HCT116 (cell line): ENCODE results near the gene BTBD9. TPM values are rescaled to one million over a fixed set of nuclear protein-coding genes. Genes with fewer than 3 reads are reported as not detected.

ENCODE experiments used
- ATAC-seq: fragments of 200-7000 bp; cut with Tn5 transposase; 2 replicates; pipeline ENCODE4 v1.9.1; 2020; ENCODE audit warnings: mild to moderate bottlenecking, moderate library complexity
- BruUV-seq: library from RNA; stranded (reverse); fragments of 400-500 nt; replicated peaks from 2 replicates; lab custom pipeline; 2021; lab: Mats Ljungman, UMichigan
- CTCF ChIA-PET: fragments of 300-600 bp; sonication (Branson Sonifier 250); formaldehyde crosslinking; loops from one replicate; lab custom pipeline; 2021; ENCODE audit warnings: antibody characterized with exemption; lab: Charles Lee
- POLR2A ChIA-PET: fragments of 300-600, 350-600 bp; sonication (Branson Sonifier 250); formaldehyde crosslinking; loops from one replicate; lab custom pipeline; 2021; ENCODE audit warnings: antibody characterized with exemption; lab: Charles Lee
- RAD21 ChIA-PET, 2 experiments: fragments of 300-600 bp; sonication (Branson Sonifier 250); formaldehyde crosslinking; loops; one replicate each; lab custom pipeline; 2023; ENCODE audit warnings: low total read pairs in 2 of 2; ENCODE audit not compliant: uncharacterized antibody in 2 of 2, unreplicated experiment in 2 of 2, low non-redundant PET in 1 of 2; lab: Charles Lee
- DNase-seq: peaks from one replicate; pipeline ENCODE4 v3.0.0-alpha.2; 2010; ENCODE audit warnings: low read depth, low spot score
- H2AFZ ChIP-seq: fragments of 200-600 bp; shearing (Covaris generic), sonication (generic); 2 replicates; pipeline ENCODE4 v1.6.1; 2017; ENCODE audit warnings: low read depth, mixed run types, mixed read lengths, antibody characterized with exemption, low read length; ENCODE audit not compliant: poor library complexity, severe bottlenecking
- H3K27ac ChIP-seq: 2 replicates; pipeline ENCODE4 v1.5.1; 2012; ENCODE audit warnings: low read depth, low read length
- H3K27me3 ChIP-seq: fragments of 200-600 bp; sonication (generic); 2 replicates; pipeline ENCODE4 v1.6.1; 2016; ENCODE audit warnings: mixed run types, low read length, mixed read lengths; ENCODE audit not compliant: insufficient read depth
- H3K36me3 ChIP-seq, 2 experiments: fragments of 200-500 bp in 1 of 2; fragments of 200-600 bp in 1 of 2; sonication (Bioruptor generic) in 1 of 2; sonication (generic) in 1 of 2; 2 replicates each; pipeline versions ENCODE4 v1.5.1 to v1.6.1; 2014 to 2016; ENCODE audit warnings: low read length in 2 of 2, inconsistent platforms in 1 of 2, mixed read lengths in 1 of 2, mixed run types in 1 of 2; ENCODE audit not compliant: insufficient read depth in 2 of 2, control insufficient read depth in 1 of 2
- H3K4me1 ChIP-seq, 2 experiments: fragments of 200-600 bp in 1 of 2; sonication (generic) in 1 of 2; 2 replicates each; pipeline versions ENCODE4 v1.5.1 to v1.6.1; 2012 to 2017; ENCODE audit warnings: low read length in 2 of 2, inconsistent platforms in 1 of 2, mild to moderate bottlenecking in 1 of 2, mixed read lengths in 1 of 2, mixed run types in 1 of 2, moderate library complexity in 1 of 2; ENCODE audit not compliant: insufficient read depth in 2 of 2, control insufficient read depth in 1 of 2
- H3K4me2 ChIP-seq: fragments of 200-600 bp; sonication (generic); 2 replicates; pipeline ENCODE4 v1.6.1; 2017; ENCODE audit warnings: mixed run types, low read length, mixed read lengths
- H3K4me3 ChIP-seq, 2 experiments: fragments of 200-600 bp in 1 of 2; sonication (generic) in 1 of 2; replicated peaks in 1 of 2; 2 replicates each; pipeline ENCODE4 v1.5.1; 2011 to 2016; ENCODE audit warnings: low read length in 2 of 2, control low read depth in 1 of 2, low read depth in 1 of 2, mild to moderate bottlenecking in 1 of 2, mixed read lengths in 1 of 2, mixed run types in 1 of 2
- H3K79me2 ChIP-seq: fragments of 200-600 bp; sonication (generic); 2 replicates; pipeline ENCODE4 v1.6.1; 2017; ENCODE audit warnings: mild to moderate bottlenecking, mixed run types, low read length, moderate library complexity, mixed read lengths; ENCODE audit not compliant: insufficient read depth
- H3K9ac ChIP-seq: fragments of 200-600 bp; sonication (generic); 2 replicates; pipeline ENCODE4 v1.6.1; 2016; ENCODE audit warnings: low read length, mixed read lengths
- H3K9me2 ChIP-seq: fragments of 200-600 bp; sonication (generic), shearing (Covaris generic); 2 replicates; pipeline ENCODE4 v1.6.1; 2017; ENCODE audit warnings: mixed run types, mild to moderate bottlenecking, moderate library complexity; ENCODE audit not compliant: insufficient read depth
- H3K9me3 ChIP-seq, 2 experiments: fragments of 200-500 bp in 1 of 2; fragments of 200-600 bp in 1 of 2; sonication (Bioruptor generic) in 1 of 2; sonication (generic) in 1 of 2; 2 replicates each; pipeline ENCODE4 v1.6.1; 2014 to 2017; ENCODE audit warnings: low read length in 2 of 2, mixed read lengths in 2 of 2, inconsistent platforms in 1 of 2, low read depth in 1 of 2, mild to moderate bottlenecking in 1 of 2, mixed run types in 1 of 2, moderate library complexity in 1 of 2; ENCODE audit not compliant: control insufficient read depth in 1 of 2, insufficient read depth in 1 of 2
- H4K20me1 ChIP-seq: fragments of 200-600 bp; sonication (generic), shearing (Covaris generic); 2 replicates; pipeline ENCODE4 v1.6.1; 2017; ENCODE audit warnings: mixed run types, mild to moderate bottlenecking, moderate library complexity; ENCODE audit not compliant: insufficient read depth
- CEBPB ChIP-seq: IDR thresholded peaks from 2 replicates; pipeline ENCODE4 v1.6.1; 2012; ENCODE audit warnings: low read depth
- ELF1 ChIP-seq: IDR thresholded peaks from 2 replicates; pipeline ENCODE4 v1.6.1; 2012; ENCODE audit warnings: low read depth, borderline replicate concordance
- EZH2phosphoT487 ChIP-seq: fragments of 200-600 bp; IDR thresholded peaks from 2 replicates; pipeline ENCODE4 v1.6.1; 2018; ENCODE audit warnings: antibody characterized with exemption, borderline replicate concordance
- JUND ChIP-seq: IDR thresholded peaks from 2 replicates; pipeline ENCODE4 v1.6.1; 2012
- POLR2A ChIP-seq: IDR thresholded peaks from 2 replicates; pipeline ENCODE4 v1.7.0; 2011; ENCODE audit warnings: borderline replicate concordance; ENCODE audit not compliant: insufficient read depth, insufficient read length; ENCODE audit errors: extremely low read depth
- RAD21 ChIP-seq: IDR thresholded peaks from 2 replicates; pipeline ENCODE4 v1.6.1; 2012; ENCODE audit warnings: low read depth, mild to moderate bottlenecking
- TCF7L2 ChIP-seq: IDR thresholded peaks from 2 replicates; pipeline ENCODE4 v1.7.0; 2011; ENCODE audit warnings: borderline replicate concordance, inconsistent platforms; ENCODE audit not compliant: insufficient read depth, insufficient read length; ENCODE audit errors: extremely low read depth
- YY1 ChIP-seq: IDR thresholded peaks from 2 replicates; pipeline ENCODE4 v1.6.1; 2011; ENCODE audit warnings: low read length, low read depth, moderate library complexity, mild to moderate bottlenecking; ENCODE audit not compliant: insufficient replicate concordance; ENCODE audit errors: extremely low read depth
- intact Hi-C: fragments of 100-400 bp; cut with micrococcal nuclease; formaldehyde crosslinking; loops from 2 replicates; pipeline ENCODE4 v1.10.0; 2022
- total RNA-seq: library from RNA; stranded (reverse); gene quantifications from one replicate; pipeline ENCODE4 v1.2.1, GENCODE V29; 2021; ENCODE audit not compliant: unreplicated experiment
- TF ChIP-seq, protein P1 (sequence below): IDR thresholded peaks from 2 replicates; pipeline ENCODE4 v1.6.1; 2012; ENCODE audit warnings: low read depth
- TF ChIP-seq, protein P2 (sequence below): IDR thresholded peaks from 2 replicates; pipeline ENCODE4 v1.6.1; 2012
- TF ChIP-seq, protein P3 (sequence below), 3 experiments: fragments of 200-600 bp in 1 of 3; sonication (generic) in 1 of 3; IDR thresholded peaks in 2 of 3; conservative IDR thresholded peaks in 1 of 3; 2 replicates each; pipeline ENCODE4 v1.5.1; 2012 to 2017; ENCODE audit warnings: low read depth in 2 of 3, low read length in 2 of 3, antibody characterized with exemption in 1 of 3, borderline replicate concordance in 1 of 3, control low read depth in 1 of 3, mild to moderate bottlenecking in 1 of 3, mixed read lengths in 1 of 3, mixed run types in 1 of 3, moderate library complexity in 1 of 3; ENCODE audit not compliant: insufficient read depth in 1 of 3

Gene BTBD9
- total RNA-seq, 1 experiment from 2014 or later, result 10.9 TPM

DNA sequence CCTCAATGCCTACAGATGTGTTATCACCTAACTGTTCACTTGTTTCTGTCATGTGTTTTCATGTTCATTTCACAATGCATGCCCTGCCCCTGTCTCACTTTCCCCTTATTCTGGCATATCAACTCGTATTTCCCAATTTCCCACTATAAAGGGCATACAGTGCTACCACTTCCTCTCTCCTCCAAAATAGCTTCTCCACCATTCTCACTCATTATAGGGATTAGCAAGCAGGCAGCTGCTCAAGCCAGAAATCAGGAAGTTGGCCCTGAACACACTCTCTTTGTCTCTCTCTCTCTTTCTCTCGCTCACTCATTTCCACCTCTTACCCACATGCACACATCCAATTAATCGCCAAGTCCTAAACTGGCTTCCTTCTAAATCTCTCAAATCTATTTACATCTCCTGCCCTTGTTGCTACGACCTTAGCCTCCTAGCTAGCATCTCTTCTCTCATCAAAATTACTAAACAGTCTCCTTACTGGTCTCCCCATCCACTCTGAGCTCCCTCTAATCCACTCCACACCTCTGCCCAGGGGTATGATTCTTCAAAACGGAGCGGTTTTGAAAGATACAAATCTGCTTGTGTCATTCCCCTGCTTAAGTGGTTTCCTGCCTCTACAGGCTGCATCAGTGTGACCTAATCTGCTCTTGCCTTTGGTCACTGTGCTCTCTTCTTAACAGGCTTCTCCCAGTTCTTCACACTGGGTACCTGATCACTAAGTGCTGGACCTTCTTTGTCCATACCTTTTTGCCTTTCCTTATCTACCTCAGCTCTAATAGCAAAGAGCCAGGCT lies 196.2 kb downstream of the BTBD9 start:
- H3K4me2 ChIP-seq, result no peak overlapping the region
- H4K20me1 ChIP-seq, result no peaks in the 10 kb centered on the region
- TF ChIP-seq, protein P1, sequence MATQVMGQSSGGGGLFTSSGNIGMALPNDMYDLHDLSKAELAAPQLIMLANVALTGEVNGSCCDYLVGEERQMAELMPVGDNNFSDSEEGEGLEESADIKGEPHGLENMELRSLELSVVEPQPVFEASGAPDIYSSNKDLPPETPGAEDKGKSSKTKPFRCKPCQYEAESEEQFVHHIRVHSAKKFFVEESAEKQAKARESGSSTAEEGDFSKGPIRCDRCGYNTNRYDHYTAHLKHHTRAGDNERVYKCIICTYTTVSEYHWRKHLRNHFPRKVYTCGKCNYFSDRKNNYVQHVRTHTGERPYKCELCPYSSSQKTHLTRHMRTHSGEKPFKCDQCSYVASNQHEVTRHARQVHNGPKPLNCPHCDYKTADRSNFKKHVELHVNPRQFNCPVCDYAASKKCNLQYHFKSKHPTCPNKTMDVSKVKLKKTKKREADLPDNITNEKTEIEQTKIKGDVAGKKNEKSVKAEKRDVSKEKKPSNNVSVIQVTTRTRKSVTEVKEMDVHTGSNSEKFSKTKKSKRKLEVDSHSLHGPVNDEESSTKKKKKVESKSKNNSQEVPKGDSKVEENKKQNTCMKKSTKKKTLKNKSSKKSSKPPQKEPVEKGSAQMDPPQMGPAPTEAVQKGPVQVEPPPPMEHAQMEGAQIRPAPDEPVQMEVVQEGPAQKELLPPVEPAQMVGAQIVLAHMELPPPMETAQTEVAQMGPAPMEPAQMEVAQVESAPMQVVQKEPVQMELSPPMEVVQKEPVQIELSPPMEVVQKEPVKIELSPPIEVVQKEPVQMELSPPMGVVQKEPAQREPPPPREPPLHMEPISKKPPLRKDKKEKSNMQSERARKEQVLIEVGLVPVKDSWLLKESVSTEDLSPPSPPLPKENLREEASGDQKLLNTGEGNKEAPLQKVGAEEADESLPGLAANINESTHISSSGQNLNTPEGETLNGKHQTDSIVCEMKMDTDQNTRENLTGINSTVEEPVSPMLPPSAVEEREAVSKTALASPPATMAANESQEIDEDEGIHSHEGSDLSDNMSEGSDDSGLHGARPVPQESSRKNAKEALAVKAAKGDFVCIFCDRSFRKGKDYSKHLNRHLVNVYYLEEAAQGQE, result no peak
- TF ChIP-seq TCF7L2 (no peak), YY1 (no peak), JUND (no peak), EZH2phosphoT487 (no peak), CEBPB (no peak), ELF1 (no peak), RAD21 (no peak), POLR2A (no peak)
- TF ChIP-seq, protein P2, sequence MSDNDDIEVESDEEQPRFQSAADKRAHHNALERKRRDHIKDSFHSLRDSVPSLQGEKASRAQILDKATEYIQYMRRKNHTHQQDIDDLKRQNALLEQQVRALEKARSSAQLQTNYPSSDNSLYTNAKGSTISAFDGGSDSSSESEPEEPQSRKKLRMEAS, result no peak
- TF ChIP-seq, protein P3, sequence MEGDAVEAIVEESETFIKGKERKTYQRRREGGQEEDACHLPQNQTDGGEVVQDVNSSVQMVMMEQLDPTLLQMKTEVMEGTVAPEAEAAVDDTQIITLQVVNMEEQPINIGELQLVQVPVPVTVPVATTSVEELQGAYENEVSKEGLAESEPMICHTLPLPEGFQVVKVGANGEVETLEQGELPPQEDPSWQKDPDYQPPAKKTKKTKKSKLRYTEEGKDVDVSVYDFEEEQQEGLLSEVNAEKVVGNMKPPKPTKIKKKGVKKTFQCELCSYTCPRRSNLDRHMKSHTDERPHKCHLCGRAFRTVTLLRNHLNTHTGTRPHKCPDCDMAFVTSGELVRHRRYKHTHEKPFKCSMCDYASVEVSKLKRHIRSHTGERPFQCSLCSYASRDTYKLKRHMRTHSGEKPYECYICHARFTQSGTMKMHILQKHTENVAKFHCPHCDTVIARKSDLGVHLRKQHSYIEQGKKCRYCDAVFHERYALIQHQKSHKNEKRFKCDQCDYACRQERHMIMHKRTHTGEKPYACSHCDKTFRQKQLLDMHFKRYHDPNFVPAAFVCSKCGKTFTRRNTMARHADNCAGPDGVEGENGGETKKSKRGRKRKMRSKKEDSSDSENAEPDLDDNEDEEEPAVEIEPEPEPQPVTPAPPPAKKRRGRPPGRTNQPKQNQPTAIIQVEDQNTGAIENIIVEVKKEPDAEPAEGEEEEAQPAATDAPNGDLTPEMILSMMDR (IDR thresholded peaks at IDR 0.05 in 2 of 3, conservative IDR thresholded peaks at IDR 0.05 in 1 of 3; ENCODE audit: borderline replicate concordance in 1 of 3, insufficient read depth in 1 of 3, low read depth in 2 of 3, low read length in 2 of 3), result no peak
- no peaks in the 10 kb centered on the region for H3K9me2 ChIP-seq
- no TSS peak for BruUV-seq
- H3K36me3 ChIP-seq, result no peaks in the 10 kb centered on the region
- no peaks in the 10 kb centered on the region for H3K27me3 ChIP-seq
- CTCF ChIA-PET, result no interaction called here
- H2AFZ ChIP-seq, result no peak overlapping the region
- RAD21 ChIA-PET, result no interaction called here
- no peak overlapping the region for H3K9ac ChIP-seq
- H3K9me3 ChIP-seq, result no peaks in the 10 kb centered on the region
- no peak overlapping the region for H3K27ac ChIP-seq
- DNase-seq (no peak), ATAC-seq (no peak)
- peaks cover 12 to 18% of the 10 kb centered on the region in 2 experiments for H3K4me1 ChIP-seq
- H3K4me3 ChIP-seq, result no peak overlapping the region
- no peaks in the 10 kb centered on the region for H3K79me2 ChIP-seq
- intact Hi-C loops, result no loop called here
- POLR2A ChIA-PET, result no interaction called here
